SIG-M5 treated with dmso at 0.1 percent for 504 hours (cell line): ENCODE measurements around the gene SBNO1.
A peak's percentile ranks its signal among the peaks of the same experiment; 100 is the strongest.
"Not testable (repeated sequence)": the region's sequence is repeated elsewhere in the genome, so short reads cannot be mapped to it uniquely, and the experiment has no call there.

Source experiments
- DNase-seq: peaks from one replicate; lab custom pipeline; 2025; ENCODE audit not compliant: unreplicated experiment; lab: John Stamatoyannopoulos, UW

The SBNO1 gene

GRCh38 chr12:123271001-123271668 is 93.5 kb downstream of the SBNO1 start:
- peak; percentile 69 for DNase-seq

- DNase-seq = no peak
Observed at GRCh38 chr12:123270214-123271000, 94.2 kb downstream of the SBNO1 start.

- no peak for DNase-seq
Observed at GRCh38 chr12:123269896-123270213, 94.8 kb downstream of the SBNO1 start.

GRCh38 chr12:123269395-123269892 is 95.2 kb downstream of the SBNO1 start:
- no peak for DNase-seq

- DNase-seq = no peak
Observed at GRCh38 chr12:123268850-123269249, 95.8 kb downstream of the SBNO1 start.

- no peak for DNase-seq
Observed at GRCh38 chr12:123267991-123268843, 96.4 kb downstream of the SBNO1 start.

GRCh38 chr12:123267335-123267920 is 97.2 kb downstream of the SBNO1 start:
- no peak for DNase-seq

GRCh38 chr12:123266679-123267277 is 97.9 kb downstream of the SBNO1 start:
- DNase-seq = no peak

GRCh38 chr12:123265851-123266678 is 98.6 kb downstream of the SBNO1 start:
- no peak for DNase-seq

GRCh38 chr12:123264642-123265041 is 100.0 kb downstream of the SBNO1 start:
- DNase-seq = peak; percentile 14

- no peak for DNase-seq
Observed at GRCh38 chr12:123263196-123263817, 101.3 kb downstream of the SBNO1 start.

- no peak for DNase-seq
Observed at GRCh38 chr12:123261196-123261595, 103.5 kb downstream of the SBNO1 start.

- no peak for DNase-seq
Observed at GRCh38 chr12:123260081-123260480, 104.6 kb downstream of the SBNO1 start.

GRCh38 chr12:123258593-123258992 is 106.1 kb downstream of the SBNO1 start:
- no peak for DNase-seq

GRCh38 chr12:123254853-123255446 is 109.7 kb downstream of the SBNO1 start:
- no peak for DNase-seq

- DNase-seq = no peak
Observed at GRCh38 chr12:123253641-123254459, 110.8 kb downstream of the SBNO1 start.

- not testable (repeated sequence) for DNase-seq
Observed at GRCh38 chr12:123252365-123252764, 112.3 kb downstream of the SBNO1 start.

GRCh38 chr12:123251403-123252076 is 113.1 kb downstream of the SBNO1 start:
- DNase-seq = no peak
